B cell (primary cell): ENCODE results near the gene PMAIP1. TPM values are rescaled to one million over a fixed set of nuclear protein-coding genes. Genes with fewer than 3 reads are reported as not detected.

ENCODE experiments used
- ATAC-seq: fragments of 200-7000 bp; cut with Tn5 transposase; one replicate; pipeline ENCODE4 v1.10.0; 2021; ENCODE audit warnings: low read depth, mild to moderate bottlenecking, moderate number of reproducible peaks, moderate library complexity
- CTCF ChIA-PET: fragments of 350-600 bp; sonication (Branson Sonifier 250); formaldehyde crosslinking; loops from one replicate; lab custom pipeline; 2021; ENCODE audit warnings: antibody characterized with exemption, inconsistent platforms; lab: Charles Lee
- POLR2A ChIA-PET: fragments of 350-600 bp; sonication (Branson Sonifier 250); formaldehyde crosslinking; loops from one replicate; lab custom pipeline; 2021; ENCODE audit warnings: antibody characterized with exemption; lab: Charles Lee
- DNase-seq: peaks from one replicate; pipeline ENCODE4 v3.0.0; 2013
- H2AFZ ChIP-seq: 2 replicates; pipeline ENCODE4 v1.6.1; 2012; ENCODE audit warnings: mild to moderate bottlenecking, low read depth, low read length; ENCODE audit not compliant: insufficient read depth, poor library complexity, severe bottlenecking
- H3K27ac ChIP-seq, 2 donors: 1 replicate in 1 of 2; 2 replicates in 1 of 2; pipeline ENCODE4 v1.5.1; 2012 to 2013; ENCODE audit warnings: low read length in 2 of 2, mild to moderate bottlenecking in 2 of 2, moderate library complexity in 1 of 2
- H3K27me3 ChIP-seq, 4 experiments: fragments of 200-600 bp in 1 of 4; sonication (generic) in 1 of 4; replicated peaks in 1 of 4; 1 replicate in 2 of 4; 2 replicates in 2 of 4; pipeline versions ENCODE4 v1.6.1 to v1.7.0; 2013 to 2016; ENCODE audit warnings: low read length in 3 of 4, mild to moderate bottlenecking in 2 of 4, mixed read lengths in 1 of 4, moderate library complexity in 1 of 4; ENCODE audit not compliant: insufficient read depth in 4 of 4, control insufficient read depth in 3 of 4; ENCODE audit errors: control extremely low read depth in 1 of 4
- H3K36me3 ChIP-seq, 2 experiments: replicated peaks in 1 of 2; 1 replicate in 1 of 2; 2 replicates in 1 of 2; pipeline versions ENCODE4 v1.6.1 to v1.7.1; 2013; ENCODE audit warnings: low read length in 1 of 2; ENCODE audit not compliant: insufficient read depth in 2 of 2, control insufficient read depth in 1 of 2; ENCODE audit errors: control extremely low read depth in 1 of 2, extremely low read depth in 1 of 2
- H3K4me1 ChIP-seq, 2 donors: fragments of 200-600 bp in 1 of 2; sonication (generic) in 1 of 2; 1 replicate in 1 of 2; 2 replicates in 1 of 2; pipeline versions ENCODE4 v1.5.1 to v1.6.1; 2013 to 2017; ENCODE audit warnings: low read length in 2 of 2; ENCODE audit not compliant: control insufficient read depth in 2 of 2, insufficient read depth in 2 of 2
- H3K4me2 ChIP-seq: replicated peaks from 2 replicates; pipeline ENCODE3; 2012; ENCODE audit warnings: mild to moderate bottlenecking, low read depth, low read length; ENCODE audit not compliant: poor library complexity, severe bottlenecking
- H3K4me3 ChIP-seq, 5 experiments: fragments of 200-600 bp in 1 of 5; sonication (generic) in 1 of 5; 1 replicate in 3 of 5; 2 replicates in 2 of 5; pipeline versions ENCODE4 v1.5.1 to v1.7.0; 2011 to 2016; ENCODE audit warnings: low read length in 4 of 5, mild to moderate bottlenecking in 4 of 5, low read depth in 2 of 5, control low read depth in 1 of 5, moderate library complexity in 1 of 5; ENCODE audit not compliant: insufficient read depth in 1 of 5; ENCODE audit errors: control extremely low read depth in 1 of 5, extremely low read depth in 1 of 5
- H3K79me2 ChIP-seq: fragments of 200-600 bp; sonication (generic); one replicate; pipeline ENCODE4 v1.6.0; 2016; ENCODE audit warnings: low read length; ENCODE audit not compliant: control insufficient read depth, insufficient read depth
- H3K9ac ChIP-seq: fragments of 200-600 bp; sonication (generic); 2 replicates; pipeline ENCODE4 v1.6.1; 2017; ENCODE audit warnings: mild to moderate bottlenecking, low read length, moderate library complexity
- H3K9me3 ChIP-seq, 3 donors: one replicate each; pipeline versions ENCODE4 v1.6.1 to v1.7.1; 2013; ENCODE audit warnings: low read length in 2 of 3; ENCODE audit not compliant: control insufficient read depth in 2 of 3, insufficient read depth in 1 of 3; ENCODE audit errors: control extremely low read depth in 1 of 3
- H4K20me1 ChIP-seq: 2 replicates; pipeline ENCODE4 v1.6.0; 2012; ENCODE audit warnings: mild to moderate bottlenecking, low read length; ENCODE audit not compliant: insufficient read depth, control insufficient read depth, poor library complexity, severe bottlenecking
- H3K27ac Mint-ChIP-seq: one replicate; pipeline ENCODE4 v1.8.0; 2021; ENCODE audit warnings: mixed read lengths
- H3K27me3 Mint-ChIP-seq: one replicate; pipeline ENCODE4 v1.8.0; 2021; ENCODE audit warnings: mixed read lengths
- H3K4me1 Mint-ChIP-seq: one replicate; pipeline ENCODE4 v1.8.0; 2021; ENCODE audit warnings: mixed read lengths
- H3K4me3 Mint-ChIP-seq: one replicate; pipeline ENCODE4 v1.8.0; 2021; ENCODE audit warnings: mixed read lengths
- H3K9me3 Mint-ChIP-seq: one replicate; pipeline ENCODE4 v1.8.0; 2022; ENCODE audit warnings: mixed read lengths; ENCODE audit not compliant: insufficient read depth
- EZH2 ChIP-seq: IDR thresholded peaks from 2 replicates; pipeline ENCODE4 v1.6.1; 2012; ENCODE audit warnings: borderline replicate concordance, low read depth, mild to moderate bottlenecking, moderate library complexity, low read length; ENCODE audit not compliant: insufficient read depth, poor library complexity, severe bottlenecking
- WGBS: methylation state at CpG from one replicate; pipeline ENCODE4 v1.1.5; 2013; ENCODE audit warnings: missing lambda C conversion rate; ENCODE audit not compliant: insufficient coverage; 5-methylcytosine and 5-hydroxymethylcytosine counted together
- intact Hi-C: fragments of 100-400 bp; cut with micrococcal nuclease; formaldehyde crosslinking; loops from one replicate; pipeline ENCODE4 v1.10.0; 2022
- polyA plus RNA-seq: library from polyadenylated mRNA; depleted of rRNA; stranded (reverse); fragments of >200 nt; gene quantifications from 2 replicates; pipeline ENCODE4 v1.2.3, GENCODE V29; 2012
- total RNA-seq, 2 donors: library from RNA; stranded (reverse); fragments of 120-200 nt in 1 of 2; gene quantifications; 1 replicate in 1 of 2; 2 replicates in 1 of 2; pipeline versions ENCODE4 v1.2.3 to v1.2.4, GENCODE V29; 2013 to 2022
- TF ChIP-seq, protein P1 (sequence below): fragments of 200-600 bp; IDR thresholded peaks from one replicate; pipeline ENCODE4 v1.8.0; 2022; ENCODE audit warnings: antibody characterized with exemption, mild to moderate bottlenecking

Gene PMAIP1
- total and polyA plus RNA-seq, 2 donors (not counting 1 experiment from before 2014, with no cell fraction given), result 67.2 to 89.3 TPM

DNA sequence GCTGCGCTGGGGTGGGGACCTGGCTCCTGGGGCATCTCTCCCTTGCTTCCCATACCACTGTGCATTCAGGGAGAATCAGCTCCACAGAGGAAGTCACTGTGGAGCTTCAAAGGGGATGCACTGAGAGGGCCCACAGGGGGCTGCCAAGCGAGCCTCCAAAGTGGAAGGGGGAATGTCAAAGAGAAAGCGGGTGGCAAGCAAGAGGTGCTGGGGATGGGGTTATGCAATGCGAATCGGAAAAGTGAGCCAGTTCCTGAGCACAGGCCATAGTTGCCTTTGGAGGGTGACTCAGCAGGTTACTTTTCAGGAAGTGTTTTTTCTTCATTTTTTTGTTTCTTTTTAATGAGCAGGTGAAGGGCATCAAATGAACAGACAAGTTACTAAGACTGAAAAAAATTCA, 17.6 kb downstream of the PMAIP1 start:
- ATAC-seq (no peak), DNase-seq (no peak)
- peaks cover 28 to 39% of the 10 kb centered on the region in 2 donors for H3K4me1 ChIP-seq
- intact Hi-C loops, result no loop called here
- H3K4me2 ChIP-seq, result peak overlapping the region; percentile 29
- H3K4me1 Mint-ChIP-seq, result peaks cover 32% of the 10 kb centered on the region
- H3K36me3 ChIP-seq, result no peaks in the 10 kb centered on the region
- H3K27me3 Mint-ChIP-seq, result no peaks in the 10 kb centered on the region
- H3K9me3 ChIP-seq, result no peaks in the 10 kb centered on the region
- no peak overlapping the region for H2AFZ ChIP-seq
- H4K20me1 ChIP-seq, result no peaks in the 10 kb centered on the region
- no peaks in the 10 kb centered on the region for H3K79me2 ChIP-seq
- H3K27ac ChIP-seq, result no peak overlapping the region
- H3K27ac Mint-ChIP-seq, result peak overlapping the region; percentile 29
- H3K27me3 ChIP-seq, result no peaks in the 10 kb centered on the region
- H3K4me3 Mint-ChIP-seq, result peak overlapping the region; percentile 32
- POLR2A ChIA-PET, result interaction anchor here (0.7 kb wide), 1 partner anchor 44 kb away, joined by 5 read pairs; no protein-coding TSS in a partner anchor
- H3K4me3 ChIP-seq, result peak overlapping the region in 1 of 5 experiments; percentile 7
- H3K9me3 Mint-ChIP-seq, result peaks cover 2% of the 10 kb centered on the region
- CTCF ChIA-PET, result interaction anchor here (2.5 to 2.9 kb wide), 3 partner anchors 44 to 80 kb away, joined by 8 to 15 read pairs (median 11); no protein-coding TSS in a partner anchor
- H3K9ac ChIP-seq, result no peak overlapping the region
- TF ChIP-seq, protein P1, sequence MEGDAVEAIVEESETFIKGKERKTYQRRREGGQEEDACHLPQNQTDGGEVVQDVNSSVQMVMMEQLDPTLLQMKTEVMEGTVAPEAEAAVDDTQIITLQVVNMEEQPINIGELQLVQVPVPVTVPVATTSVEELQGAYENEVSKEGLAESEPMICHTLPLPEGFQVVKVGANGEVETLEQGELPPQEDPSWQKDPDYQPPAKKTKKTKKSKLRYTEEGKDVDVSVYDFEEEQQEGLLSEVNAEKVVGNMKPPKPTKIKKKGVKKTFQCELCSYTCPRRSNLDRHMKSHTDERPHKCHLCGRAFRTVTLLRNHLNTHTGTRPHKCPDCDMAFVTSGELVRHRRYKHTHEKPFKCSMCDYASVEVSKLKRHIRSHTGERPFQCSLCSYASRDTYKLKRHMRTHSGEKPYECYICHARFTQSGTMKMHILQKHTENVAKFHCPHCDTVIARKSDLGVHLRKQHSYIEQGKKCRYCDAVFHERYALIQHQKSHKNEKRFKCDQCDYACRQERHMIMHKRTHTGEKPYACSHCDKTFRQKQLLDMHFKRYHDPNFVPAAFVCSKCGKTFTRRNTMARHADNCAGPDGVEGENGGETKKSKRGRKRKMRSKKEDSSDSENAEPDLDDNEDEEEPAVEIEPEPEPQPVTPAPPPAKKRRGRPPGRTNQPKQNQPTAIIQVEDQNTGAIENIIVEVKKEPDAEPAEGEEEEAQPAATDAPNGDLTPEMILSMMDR, result no peak
- TF ChIP-seq EZH2, result no peak
- WGBS, result 18% methylated on average over 4 of the region's 5 CpGs

DNA sequence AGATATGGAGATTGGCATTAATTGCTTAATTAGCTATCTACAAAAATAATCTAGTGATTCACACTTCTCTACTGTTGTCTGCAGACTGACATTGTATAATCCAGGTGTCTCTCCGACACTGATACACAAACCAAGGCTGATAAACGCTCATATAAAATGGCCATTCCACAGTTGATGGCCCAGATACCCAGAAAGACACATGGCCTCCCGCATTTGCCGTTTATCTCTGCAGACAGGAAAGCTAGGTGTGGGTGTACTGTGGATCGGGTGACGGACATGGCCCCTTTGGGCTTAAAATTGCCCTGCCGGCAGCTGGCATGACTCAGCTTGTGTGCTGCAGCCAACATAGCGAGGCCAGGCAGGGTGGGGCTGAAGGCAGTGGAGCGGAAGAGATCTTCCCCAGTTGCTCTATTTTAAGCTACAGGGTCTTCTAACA, 18.5 kb downstream of the PMAIP1 start:
- Histone ChIP-seq H3K4me1 (peaks cover 28 to 39% of the 10 kb centered on the region in 2 donors), H3K4me2 (peak overlapping the region; percentile 80), H3K36me3 (no peaks in the 10 kb centered on the region), H3K79me2 (no peaks in the 10 kb centered on the region), H3K27ac (no peak overlapping the region), H3K27me3 (no peaks in the 10 kb centered on the region), H3K9ac (peak overlapping the region; percentile 51), H4K20me1 (no peaks in the 10 kb centered on the region), H3K4me3 (peak overlapping the region in 4 of 5 experiments; percentile 15 to 43 (median 34)), H2AFZ (peak overlapping the region; percentile 30), H3K9me3 (no peaks in the 10 kb centered on the region)
- Mint-ChIP-seq H3K27me3 (no peaks in the 10 kb centered on the region), H3K27ac (peak overlapping the region; percentile 68), H3K9me3 (peaks cover 2% of the 10 kb centered on the region), H3K4me1 (peaks cover 35% of the 10 kb centered on the region), H3K4me3 (peak overlapping the region; percentile 74)
- intact Hi-C loops, result loop anchor here (1.0 kb wide), 2 partner anchors 11 to 18 kb away; no protein-coding TSS in a partner anchor
- no peak for TF ChIP-seq EZH2
- TF ChIP-seq, protein P1, result no peak
- DNase-seq, result peak; percentile 54
- CTCF ChIA-PET, result interaction anchor here (0.7 to 2.9 kb wide), 8 partner anchors 9 to 81 kb away, joined by 3 to 15 read pairs (median 6); partner anchors contain the start of gene PMAIP1
- POLR2A ChIA-PET, result interaction anchor here (0.6 to 1.3 kb wide), 3 partner anchors 14 to 43 kb away, joined by 3 to 5 read pairs (median 3); no protein-coding TSS in a partner anchor
- ATAC-seq, result peak; percentile 82
- 5% methylated on average over 9 of the region's 9 CpGs for WGBS
